Measurements from ENCODE around the gene EXOC6.

- TF ChIP-seq POLR2A (IDR thresholded peaks at IDR 0.05) (no peak), CTCF (IDR thresholded peaks at IDR 0.05) (no peak), EP300 (IDR thresholded peaks at IDR 0.05) (no peak)
Measured at GRCh38 chr10:93090619-93091018, 242.3 kb downstream of the EXOC6 start.
